Measurements from ENCODE around the gene ZNF280D. TPM values are rescaled to one million over a fixed set of nuclear protein-coding genes. Genes with fewer than 3 reads are reported as not detected.

Gene ZNF280D
- total and polyA plus RNA-seq, 9 donors, result 28.3 to 42.5 (median 33.8) TPM

- peak; percentile 80 for DNase-seq
- no CpG with 5 or more reads among the region's 2 CpGs for WGBS (ENCODE audit: insufficient coverage)
- H3K9me3 ChIP-seq (replicated peaks; ENCODE audit: control insufficient read depth, low read depth, low read length), result no peaks in the 10 kb centered on the region
- no peaks in the 10 kb centered on the region for H3K36me3 ChIP-seq (ENCODE audit: control insufficient read depth, insufficient read depth, low read length)
- peaks cover 2% of the 10 kb centered on the region for H3K4me1 ChIP-seq (ENCODE audit: control insufficient read depth, insufficient read depth, low read length)
- no peak overlapping the region for H3K4me3 ChIP-seq (ENCODE audit: low read length)
- no peaks in the 10 kb centered on the region for H3K27me3 ChIP-seq (ENCODE audit: control insufficient read depth, insufficient read depth, low read length)
- H3K27ac ChIP-seq (ENCODE audit: low read length), result no peak overlapping the region
Measured at GRCh38 chr15:56754772-56755370, 21.6 kb upstream of the ZNF280D start.

GRCh38 chr15:56752986-56753385, 19.7 kb upstream of the ZNF280D start:
- no CpG with 5 or more reads among the region's 1 CpG for WGBS (ENCODE audit: insufficient coverage)
- DNase-seq, result no peak
- Histone ChIP-seq H3K27ac (ENCODE audit: low read length) (no peak overlapping the region), H3K36me3 (ENCODE audit: control insufficient read depth, insufficient read depth, low read length) (no peaks in the 10 kb centered on the region), H3K9me3 (replicated peaks; ENCODE audit: control insufficient read depth, low read depth, low read length) (no peaks in the 10 kb centered on the region), H3K4me3 (ENCODE audit: low read length) (no peak overlapping the region), H3K4me1 (ENCODE audit: control insufficient read depth, insufficient read depth, low read length) (no peaks in the 10 kb centered on the region), H3K27me3 (ENCODE audit: control insufficient read depth, insufficient read depth, low read length) (no peaks in the 10 kb centered on the region)

- H3K27me3 ChIP-seq (ENCODE audit: control insufficient read depth, insufficient read depth, low read length), result no peaks in the 10 kb centered on the region
- no peak overlapping the region for H3K27ac ChIP-seq (ENCODE audit: low read length)
- no CpG with 5 or more reads among the region's 1 CpG for WGBS (ENCODE audit: insufficient coverage)
- no peaks in the 10 kb centered on the region for H3K4me1 ChIP-seq (ENCODE audit: control insufficient read depth, insufficient read depth, low read length)
- no peaks in the 10 kb centered on the region for H3K9me3 ChIP-seq (replicated peaks; ENCODE audit: control insufficient read depth, low read depth, low read length)
- DNase-seq, result peak; percentile 65
- no peaks in the 10 kb centered on the region for H3K36me3 ChIP-seq (ENCODE audit: control insufficient read depth, insufficient read depth, low read length)
- no peak overlapping the region for H3K4me3 ChIP-seq (ENCODE audit: low read length)
Measured at GRCh38 chr15:56749982-56750381, 16.7 kb upstream of the ZNF280D start.

GRCh38 chr15:56744701-56745683, 11.7 kb upstream of the ZNF280D start:
- H3K27ac ChIP-seq (ENCODE audit: low read length), result no peak overlapping the region
- no peaks in the 10 kb centered on the region for H3K27me3 ChIP-seq (ENCODE audit: control insufficient read depth, insufficient read depth, low read length)
- H3K4me3 ChIP-seq (ENCODE audit: low read length), result no peak overlapping the region
- DNase-seq, result no peak
- no peaks in the 10 kb centered on the region for H3K4me1 ChIP-seq (ENCODE audit: control insufficient read depth, insufficient read depth, low read length)
- H3K9me3 ChIP-seq (replicated peaks; ENCODE audit: control insufficient read depth, low read depth, low read length), result no peaks in the 10 kb centered on the region
- H3K36me3 ChIP-seq (ENCODE audit: control insufficient read depth, insufficient read depth, low read length), result no peaks in the 10 kb centered on the region
- 80% methylated on average over 1 of the region's 5 CpGs for WGBS (ENCODE audit: insufficient coverage)

GRCh38 chr15:56741541-56741940, 8.2 kb upstream of the ZNF280D start:
- no peaks in the 10 kb centered on the region for H3K27me3 ChIP-seq (ENCODE audit: control insufficient read depth, insufficient read depth, low read length)
- no peaks in the 10 kb centered on the region for H3K4me1 ChIP-seq (ENCODE audit: control insufficient read depth, insufficient read depth, low read length)
- H3K36me3 ChIP-seq (ENCODE audit: control insufficient read depth, insufficient read depth, low read length), result no peaks in the 10 kb centered on the region
- WGBS (ENCODE audit: insufficient coverage), result no CpG with 5 or more reads among the region's 2 CpGs
- no peak overlapping the region for H3K27ac ChIP-seq (ENCODE audit: low read length)
- no peaks in the 10 kb centered on the region for H3K9me3 ChIP-seq (replicated peaks; ENCODE audit: control insufficient read depth, low read depth, low read length)
- H3K4me3 ChIP-seq (ENCODE audit: low read length), result no peak overlapping the region
- no peak for DNase-seq

- no peak overlapping the region for H3K4me3 ChIP-seq (ENCODE audit: low read length)
- H3K27me3 ChIP-seq (ENCODE audit: control insufficient read depth, insufficient read depth, low read length), result no peaks in the 10 kb centered on the region
- H3K36me3 ChIP-seq (ENCODE audit: control insufficient read depth, insufficient read depth, low read length), result no peaks in the 10 kb centered on the region
- DNase-seq, result no peak
- H3K27ac ChIP-seq (ENCODE audit: low read length), result no peak overlapping the region
- H3K4me1 ChIP-seq (ENCODE audit: control insufficient read depth, insufficient read depth, low read length), result no peaks in the 10 kb centered on the region
- H3K9me3 ChIP-seq (replicated peaks; ENCODE audit: control insufficient read depth, low read depth, low read length), result no peaks in the 10 kb centered on the region
Measured at GRCh38 chr15:56739964-56740640, 6.8 kb upstream of the ZNF280D start.

- no peaks in the 10 kb centered on the region for H3K4me1 ChIP-seq (ENCODE audit: control insufficient read depth, insufficient read depth, low read length)
Measured at GRCh38 chr15:56739474-56739873, 6.2 kb upstream of the ZNF280D start.

GRCh38 chr15:56737791-56738190, 4.5 kb upstream of the ZNF280D start:
- DNase-seq, result no peak
- Histone ChIP-seq H3K9me3 (replicated peaks; ENCODE audit: control insufficient read depth, low read depth, low read length) (no peaks in the 10 kb centered on the region), H3K4me3 (ENCODE audit: low read length) (no peak overlapping the region), H3K4me1 (ENCODE audit: control insufficient read depth, insufficient read depth, low read length) (no peaks in the 10 kb centered on the region), H3K27me3 (ENCODE audit: control insufficient read depth, insufficient read depth, low read length) (no peaks in the 10 kb centered on the region), H3K36me3 (ENCODE audit: control insufficient read depth, insufficient read depth, low read length) (no peaks in the 10 kb centered on the region), H3K27ac (ENCODE audit: low read length) (no peak overlapping the region)
- no CpG with 5 or more reads among the region's 1 CpG for WGBS (ENCODE audit: insufficient coverage)

More at GRCh38 chr15:56739474-56739873, 6.2 kb upstream of the ZNF280D start:
- Histone ChIP-seq H3K4me3 (ENCODE audit: low read length) (no peak overlapping the region), H3K27ac (ENCODE audit: low read length) (no peak overlapping the region), H3K27me3 (ENCODE audit: control insufficient read depth, insufficient read depth, low read length) (no peaks in the 10 kb centered on the region), H3K36me3 (ENCODE audit: control insufficient read depth, insufficient read depth, low read length) (no peaks in the 10 kb centered on the region), H3K9me3 (replicated peaks; ENCODE audit: control insufficient read depth, low read depth, low read length) (no peaks in the 10 kb centered on the region)
- WGBS (ENCODE audit: insufficient coverage), result no CpG with 5 or more reads among the region's 4 CpGs
- no peak for DNase-seq

GRCh38 chr15:56736881-56737707, 3.8 kb upstream of the ZNF280D start:
- H3K4me3 ChIP-seq (ENCODE audit: low read length), result no peak overlapping the region
- DNase-seq, result peak; percentile 26
- H3K9me3 ChIP-seq (replicated peaks; ENCODE audit: control insufficient read depth, low read depth, low read length), result no peaks in the 10 kb centered on the region
- H3K4me1 ChIP-seq (ENCODE audit: control insufficient read depth, insufficient read depth, low read length), result peaks cover 5% of the 10 kb centered on the region
- H3K27me3 ChIP-seq (ENCODE audit: control insufficient read depth, insufficient read depth, low read length), result no peaks in the 10 kb centered on the region
- 35% methylated on average over 2 of the region's 5 CpGs for WGBS (ENCODE audit: insufficient coverage)
- H3K27ac ChIP-seq (ENCODE audit: low read length), result no peak overlapping the region
- H3K36me3 ChIP-seq (ENCODE audit: control insufficient read depth, insufficient read depth, low read length), result no peaks in the 10 kb centered on the region

Measured in muscle of leg (tissue), 11 donors.